GM19025 (cell line): ENCODE data around the gene RAPGEF3.

Experiments used
- ATAC-seq: cut with Tn5 transposase; IDR thresholded peaks from one replicate; pipeline ENCODE4 v1.9.1; 2021; ENCODE audit warnings: mild to moderate bottlenecking, low read depth, moderate library complexity; ENCODE audit not compliant: unreplicated experiment

The RAPGEF3 gene

GRCh38 chr12:47757840-47758583, 668 bp downstream of the RAPGEF3 start:
- no peak for ATAC-seq

- ATAC-seq: no peak
These were observed 1.3 kb downstream of the RAPGEF3 start for GRCh38 chr12:47757364-47757839.

DNA sequence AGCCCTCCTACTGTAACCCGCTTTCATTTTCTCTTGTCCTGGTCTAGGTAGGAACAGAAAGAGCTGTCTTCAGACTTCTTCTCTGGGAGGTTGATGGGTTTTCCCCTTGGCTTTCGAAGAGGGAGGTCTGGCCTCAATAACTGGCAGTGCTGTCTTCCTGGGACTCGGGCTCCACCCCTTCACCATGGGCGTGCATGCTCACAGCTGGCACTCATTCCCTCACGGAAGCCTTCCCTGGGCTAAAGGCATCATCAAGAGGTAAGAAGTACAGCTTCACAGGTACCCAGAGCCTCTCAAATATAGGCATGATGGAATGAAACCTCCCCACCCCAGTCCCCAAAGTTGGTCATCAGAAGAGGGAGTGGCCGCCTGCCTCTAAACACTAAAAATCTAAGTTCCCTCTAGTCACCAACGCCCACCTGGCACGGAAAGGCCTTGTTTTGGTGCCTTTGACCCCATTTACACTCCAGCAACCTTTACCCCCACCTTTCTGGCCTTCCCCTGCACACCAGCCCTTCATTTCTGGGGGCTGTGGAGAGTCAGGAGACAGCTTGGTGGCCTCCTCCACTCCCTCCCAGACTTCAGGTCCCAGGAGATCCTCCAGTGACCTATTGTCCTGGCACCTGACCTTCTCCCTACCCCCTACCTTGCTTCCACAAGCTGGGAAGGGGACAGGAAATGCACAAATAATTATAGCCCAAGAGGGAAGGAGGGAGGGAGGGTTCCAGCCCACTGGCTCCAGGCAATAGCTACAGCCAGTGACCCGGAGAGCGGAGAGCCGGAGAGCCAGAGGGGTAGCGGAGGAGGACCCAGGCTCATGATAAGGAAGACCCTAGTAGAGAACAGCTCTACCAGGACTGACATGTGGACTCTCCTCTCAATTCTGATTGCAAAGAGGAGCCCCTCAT, 2.8 kb downstream of the RAPGEF3 start:
- ATAC-seq: peak; percentile 71

DNA sequence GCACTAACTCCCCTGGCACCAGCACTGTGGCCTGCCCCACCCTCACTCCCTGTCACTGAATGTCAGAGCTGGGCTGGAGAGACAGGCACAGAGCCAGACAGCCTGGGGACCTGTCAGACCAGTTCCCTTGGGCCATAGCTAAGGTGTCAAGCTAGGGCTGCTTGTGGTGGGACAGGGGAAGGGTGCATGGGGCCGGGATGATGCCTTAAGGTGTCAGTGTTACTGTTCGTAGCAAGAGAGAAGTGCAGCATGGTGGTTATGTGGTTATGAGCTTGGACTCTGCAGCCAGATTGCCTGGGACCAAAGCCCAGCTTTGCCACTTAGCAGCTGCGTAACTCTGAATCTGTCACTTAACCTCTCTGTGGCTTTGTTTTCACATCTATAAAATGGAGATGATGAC, 3.8 kb downstream of the RAPGEF3 start:
- ATAC-seq: peak; percentile 11

DNA sequence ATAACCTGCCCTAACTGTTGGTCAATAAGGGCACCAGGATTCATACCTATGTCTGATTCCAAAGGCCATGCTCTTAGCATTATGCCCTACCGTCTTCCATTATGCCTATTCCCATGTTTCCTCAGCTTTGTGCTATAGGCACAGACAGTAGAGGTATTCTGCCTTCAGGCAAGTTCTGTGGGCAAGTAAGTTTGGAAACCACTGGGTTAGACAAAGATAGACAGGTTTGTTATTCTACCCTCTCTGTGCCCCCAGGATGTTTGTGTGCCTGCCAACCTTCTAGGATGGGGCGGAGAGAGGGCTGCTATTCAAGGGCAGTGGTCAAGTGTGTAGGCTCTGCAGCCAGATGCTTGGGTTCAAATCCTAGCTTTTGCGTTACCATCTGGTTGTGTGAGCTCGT, 4.6 kb downstream of the RAPGEF3 start:
- no peak for ATAC-seq

DNA sequence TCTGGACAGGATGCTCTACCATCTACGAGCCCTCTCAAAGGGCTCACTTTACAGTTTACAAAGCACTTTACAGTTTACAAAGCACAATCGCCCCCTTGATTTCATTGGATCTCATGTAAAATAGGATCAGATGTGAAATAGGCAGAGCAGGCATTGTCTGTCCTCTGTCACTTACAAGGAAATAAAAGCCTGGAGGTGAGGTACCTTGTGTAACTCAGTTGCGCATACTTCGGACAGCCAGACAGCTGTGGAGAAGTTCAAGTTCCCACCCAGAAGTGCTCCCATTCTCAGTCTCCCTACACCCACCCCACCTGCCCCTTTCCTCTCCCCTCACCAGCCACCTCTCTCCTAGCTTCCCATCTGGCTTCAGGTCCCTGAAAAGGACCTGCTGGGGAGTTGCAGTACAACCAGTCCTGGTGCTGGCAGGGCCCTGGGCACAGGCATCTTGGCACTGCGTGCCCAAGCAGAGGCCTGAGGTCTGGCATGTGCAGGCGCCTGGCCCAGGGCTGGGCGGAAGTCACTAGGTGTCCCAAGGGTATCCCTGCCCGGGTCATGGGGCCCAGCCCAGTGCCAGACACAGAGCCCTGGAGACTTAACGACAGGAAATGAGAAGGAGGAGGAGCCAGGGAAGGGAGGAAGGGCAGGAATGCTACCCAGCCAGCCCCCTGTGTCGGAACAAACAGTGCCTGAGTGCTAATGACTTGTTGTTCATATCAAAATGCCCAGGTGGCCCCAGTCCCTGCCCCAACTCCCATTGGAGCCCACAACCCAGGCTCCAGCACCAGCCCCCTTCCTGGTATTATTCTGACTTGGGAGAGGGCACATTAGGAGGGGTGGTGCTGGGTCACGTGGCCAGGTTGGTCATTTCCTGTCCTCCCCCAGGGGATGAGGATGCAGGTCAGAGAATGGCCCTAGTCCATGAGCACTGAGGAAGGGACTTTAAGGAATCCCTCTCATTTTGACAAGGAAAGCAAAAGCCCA, 5.4 kb downstream of the RAPGEF3 start:
- ATAC-seq: no peak

GRCh38 chr12:47752552-47752951, 6.1 kb downstream of the RAPGEF3 start:
- ATAC-seq: no peak

DNA sequence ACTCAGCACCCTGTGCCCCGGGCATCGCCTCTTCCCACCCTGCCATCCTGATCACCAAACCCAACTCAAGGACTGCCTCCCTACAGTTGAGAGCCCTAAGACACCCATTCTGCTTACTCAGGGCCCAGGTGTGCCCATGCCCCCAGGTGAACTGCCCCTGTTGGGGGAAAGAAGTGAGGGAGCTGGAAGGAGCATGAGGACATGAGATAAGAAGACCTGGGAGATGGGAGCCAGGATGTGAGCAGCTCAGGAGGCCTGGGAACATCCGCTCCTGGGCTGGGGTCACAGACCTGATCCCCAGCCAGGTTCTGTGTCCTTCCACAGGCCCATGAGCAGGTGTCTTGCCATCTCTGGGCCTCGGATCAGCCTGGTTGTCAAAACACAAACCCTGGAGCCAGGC, 6.6 kb downstream of the RAPGEF3 start:
- ATAC-seq: no peak

DNA sequence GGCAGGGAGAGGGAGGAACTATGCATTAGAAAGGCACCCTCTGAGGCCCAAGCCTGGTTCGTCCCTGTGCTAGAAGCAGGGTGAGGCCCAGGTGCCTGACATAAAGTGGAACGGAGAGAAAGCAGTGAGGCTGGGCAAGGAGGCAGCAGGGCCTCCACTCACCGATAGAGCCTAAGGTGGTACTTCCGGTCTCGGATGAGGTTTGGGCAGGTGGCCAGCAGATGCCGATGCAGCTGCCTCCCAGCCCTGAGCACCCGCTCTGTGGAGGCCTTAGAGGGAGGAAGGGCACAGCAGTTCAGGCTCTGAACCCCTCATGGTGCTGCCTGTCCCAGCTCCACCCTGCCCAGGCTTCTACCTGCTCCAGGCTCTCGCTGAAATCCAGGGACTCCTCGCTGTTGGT, 7.1 kb downstream of the RAPGEF3 start:
- no peak for ATAC-seq

DNA sequence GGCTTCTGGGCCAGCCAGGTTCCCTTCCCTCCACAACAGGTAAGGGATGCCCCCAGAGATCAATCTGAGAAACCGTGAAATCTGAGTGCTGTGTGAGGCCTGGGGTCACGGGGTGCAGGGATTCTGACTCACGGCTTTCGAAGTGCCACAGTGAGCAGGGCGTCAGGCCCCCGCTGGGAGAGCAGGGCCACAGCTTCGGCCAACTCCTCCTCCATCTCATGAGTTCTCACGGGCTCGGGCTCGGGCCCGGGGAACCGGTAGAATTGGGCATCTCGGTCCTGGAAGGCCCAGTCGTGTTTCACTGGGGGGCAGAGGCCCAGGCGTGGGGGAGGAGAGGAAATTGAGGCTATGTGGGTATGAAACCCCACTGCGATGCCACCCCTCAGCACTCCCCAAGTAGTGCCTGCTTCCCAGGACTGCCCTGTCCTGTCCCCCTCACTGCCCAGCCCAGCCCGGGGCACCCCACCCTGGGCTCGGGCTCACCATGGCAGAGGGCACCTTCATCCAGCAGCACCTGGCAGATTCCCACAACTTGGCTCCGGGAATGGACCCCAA, 7.7 kb downstream of the RAPGEF3 start:
- ATAC-seq: no peak

- ATAC-seq: no peak
These were observed 8.4 kb downstream of the RAPGEF3 start for GRCh38 chr12:47750229-47750798.

DNA sequence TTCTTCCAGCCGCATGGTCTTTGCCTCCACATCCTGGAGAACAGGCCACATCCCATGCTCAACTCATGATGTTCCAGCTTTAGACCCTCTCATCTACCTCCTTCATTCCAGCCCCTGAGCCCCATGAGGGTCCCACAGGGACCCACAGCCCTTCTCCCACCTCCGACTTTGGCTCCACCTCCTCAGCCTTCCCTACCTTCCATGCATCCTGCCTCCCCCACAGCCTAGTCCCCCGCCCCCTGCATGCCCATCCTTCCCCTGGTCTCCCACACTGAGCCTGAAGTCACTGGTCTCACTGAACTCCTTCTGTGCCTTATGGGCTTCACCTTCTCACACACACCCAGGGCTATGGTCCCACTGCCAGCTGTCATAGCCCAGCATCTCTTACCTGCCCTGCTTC, 9.8 kb downstream of the RAPGEF3 start:
- no peak for ATAC-seq

DNA sequence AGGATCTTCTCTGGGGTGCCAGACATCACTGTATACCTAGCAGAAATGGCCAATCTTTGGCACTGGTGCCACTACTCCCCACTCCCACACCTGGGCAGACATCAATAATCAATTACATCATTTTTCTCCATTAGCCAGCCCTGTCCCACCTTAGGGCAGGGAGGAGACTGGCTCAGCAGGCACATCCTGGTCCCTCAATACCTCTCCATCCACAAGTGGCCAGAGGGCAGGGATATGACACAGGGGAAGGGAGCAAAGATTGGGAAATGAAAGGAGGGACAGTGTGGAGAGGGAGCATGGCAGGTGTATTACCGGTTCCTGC, 10.2 kb downstream of the RAPGEF3 start:
- no peak for ATAC-seq

DNA sequence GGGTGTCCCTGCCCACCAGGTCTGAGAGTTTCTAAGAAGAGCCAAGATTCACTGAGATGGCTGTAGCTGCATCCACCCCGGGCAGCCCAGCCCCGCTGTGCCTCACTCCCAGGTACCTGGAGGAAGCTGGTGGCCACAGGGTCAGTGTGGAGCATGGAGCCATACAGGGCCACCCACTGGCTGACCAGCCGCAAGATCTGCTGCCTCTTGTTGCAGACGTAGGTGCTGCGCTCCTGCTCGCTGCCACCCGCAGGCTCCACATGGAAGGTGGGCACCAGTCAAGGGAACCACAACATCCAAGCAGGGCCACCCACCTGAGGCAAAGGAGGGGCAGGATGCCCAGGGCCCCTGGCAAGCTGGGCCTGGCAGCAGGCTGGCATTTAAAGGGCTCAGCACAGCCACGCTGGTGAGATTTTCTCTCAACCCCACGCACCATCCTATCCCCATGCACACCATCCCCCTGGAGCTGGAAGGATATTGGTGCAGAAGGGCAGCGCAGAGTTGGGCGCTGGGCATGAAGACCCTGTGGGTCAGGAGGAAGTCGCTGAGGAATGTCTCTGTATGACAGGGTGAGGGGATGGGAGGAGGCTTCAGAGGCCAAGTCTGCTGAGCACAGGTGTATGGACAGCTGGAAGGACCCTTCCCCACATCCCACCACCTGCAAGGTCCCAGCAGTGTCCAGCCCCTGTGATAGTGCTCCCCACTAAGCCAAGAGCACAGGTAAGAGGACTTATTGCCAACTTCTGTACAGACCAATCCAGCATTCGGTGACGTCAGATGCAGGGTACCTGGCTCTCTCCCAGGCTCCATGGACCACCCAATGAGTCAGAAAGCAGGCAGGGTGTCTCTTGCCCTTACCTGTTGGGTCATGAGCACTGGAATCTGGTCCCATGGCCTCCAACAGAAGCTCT, 10.8 kb downstream of the RAPGEF3 start:
- no peak for ATAC-seq

GRCh38 chr12:47747126-47747525, 11.6 kb downstream of the RAPGEF3 start:
- ATAC-seq: no peak

- no peak for ATAC-seq
These were observed 12.2 kb downstream of the RAPGEF3 start for GRCh38 chr12:47746523-47746922.

DNA sequence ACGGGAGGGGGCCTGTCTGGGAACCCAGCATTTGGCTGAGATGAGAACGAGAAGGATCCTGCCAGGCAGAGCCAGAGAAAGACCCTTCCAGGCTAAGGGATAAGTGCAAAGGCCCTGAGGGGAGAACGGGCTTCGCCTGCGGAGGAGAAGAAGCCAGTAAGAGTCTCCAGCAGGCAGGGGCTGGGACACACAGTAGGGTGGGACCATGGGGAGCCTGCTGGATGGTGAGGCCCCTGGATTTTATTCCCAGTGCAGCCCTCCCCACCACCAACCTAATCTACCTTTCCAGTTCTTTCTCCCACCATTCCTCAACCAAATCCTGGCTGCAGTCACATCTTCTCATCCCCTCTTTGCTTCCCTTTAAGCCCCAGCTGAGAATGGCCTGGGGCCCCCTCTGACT, 12.6 kb downstream of the RAPGEF3 start:
- no peak for ATAC-seq

DNA sequence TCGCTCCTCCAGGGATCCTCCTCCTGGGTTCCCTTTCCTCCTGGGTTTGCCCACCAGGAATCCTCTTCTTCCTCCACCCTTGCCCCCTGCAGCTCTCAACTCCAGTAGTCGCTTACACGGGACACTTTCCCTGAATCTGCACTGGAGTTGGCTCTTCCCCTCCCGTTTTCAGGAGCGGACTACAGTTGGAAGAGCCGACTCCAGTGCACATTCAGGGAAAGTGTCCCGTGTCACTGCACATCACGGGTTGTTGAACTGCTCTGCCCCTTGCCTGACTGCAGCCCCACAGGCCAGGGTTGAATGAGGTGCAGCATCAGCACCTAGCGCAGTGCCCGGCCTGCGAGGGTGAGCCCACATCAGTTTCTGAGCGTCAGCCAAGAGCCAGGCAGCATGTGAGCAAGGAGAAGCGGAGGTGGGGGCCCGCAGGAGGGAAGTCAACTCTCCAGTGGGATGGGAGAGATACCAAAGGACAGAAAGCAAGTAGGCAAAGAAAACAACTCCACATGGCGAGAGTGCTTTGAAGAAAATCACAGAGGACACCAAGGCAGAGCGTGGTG, 13.1 kb downstream of the RAPGEF3 start:
- no peak for ATAC-seq
